Superior temporal gyrus (tissue), 1 donor: ENCODE measurements around the gene GALNT16.
"Not testable (repeated sequence)": the region's sequence is repeated elsewhere in the genome, so short reads cannot be mapped to it uniquely, and the experiment has no call there.

Source experiments
- DNase-seq: peaks from one replicate; pipeline ENCODE4 v3.0.0-alpha.2; 2016; ENCODE audit errors: extremely low spot score

GALNT16 gene

DNA sequence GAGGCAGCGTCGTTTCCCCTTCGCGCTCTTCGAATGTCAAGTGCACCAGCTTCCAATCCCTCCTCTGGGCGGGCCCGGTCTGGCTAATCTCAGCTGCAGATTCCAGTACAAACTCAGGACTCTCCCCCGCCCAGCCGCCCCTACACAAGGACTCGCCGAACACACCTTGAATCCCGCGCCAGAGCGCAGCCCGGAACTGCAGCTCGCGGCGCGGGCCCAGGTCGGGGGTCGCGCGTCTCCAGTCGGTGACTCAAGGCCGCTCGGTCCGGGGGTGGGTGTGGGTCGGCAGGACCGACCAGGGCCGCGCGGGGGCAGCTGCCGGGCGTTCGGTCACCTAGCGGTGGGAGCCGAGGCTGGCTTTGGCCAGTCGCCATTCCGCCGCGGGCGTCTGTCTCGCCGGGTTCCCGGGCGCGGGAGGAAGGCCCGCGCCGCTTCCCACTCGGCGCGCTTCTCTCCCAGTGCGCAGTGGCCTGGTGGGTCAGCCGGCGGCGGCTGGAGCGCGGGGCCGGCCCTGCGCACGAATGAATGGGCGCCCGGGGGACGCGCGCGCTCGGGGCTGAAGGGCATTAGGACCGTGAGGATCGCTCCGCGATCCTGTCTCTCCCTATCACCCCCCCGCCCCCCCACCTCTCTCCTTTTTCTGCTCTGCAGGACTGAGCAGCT is at the start of gene GALNT16:
Gene GALNT16 (plus strand): TSS at position 632 of the 663 bp plus-strand sequence. CDS start 133 bp downstream, outside the sequence.
- DNase-seq: no peak

- no peak for DNase-seq
These were observed 45.6 kb upstream of the GALNT16 start for GRCh38 chr14:69214393-69214792.

DNA sequence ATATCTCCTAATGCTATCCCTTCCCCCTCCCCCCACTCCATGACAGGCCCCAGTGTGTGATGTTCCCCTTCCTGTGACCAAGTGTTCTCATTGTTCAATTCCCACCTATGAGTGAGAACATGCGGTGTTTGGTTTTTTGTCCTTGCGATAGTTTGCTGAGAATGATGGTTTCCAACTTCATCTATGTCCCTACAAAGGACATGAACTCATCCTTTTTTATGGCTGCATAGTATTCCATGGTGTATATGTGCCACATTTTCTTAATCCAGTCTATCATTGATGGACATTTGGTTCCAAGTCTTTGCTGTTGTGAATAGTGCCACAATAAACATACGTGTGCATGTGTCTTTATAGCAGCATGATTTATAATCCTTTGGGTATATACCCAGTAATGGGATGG is 42.3 kb upstream of the GALNT16 start:
- DNase-seq: not testable (repeated sequence)

DNA sequence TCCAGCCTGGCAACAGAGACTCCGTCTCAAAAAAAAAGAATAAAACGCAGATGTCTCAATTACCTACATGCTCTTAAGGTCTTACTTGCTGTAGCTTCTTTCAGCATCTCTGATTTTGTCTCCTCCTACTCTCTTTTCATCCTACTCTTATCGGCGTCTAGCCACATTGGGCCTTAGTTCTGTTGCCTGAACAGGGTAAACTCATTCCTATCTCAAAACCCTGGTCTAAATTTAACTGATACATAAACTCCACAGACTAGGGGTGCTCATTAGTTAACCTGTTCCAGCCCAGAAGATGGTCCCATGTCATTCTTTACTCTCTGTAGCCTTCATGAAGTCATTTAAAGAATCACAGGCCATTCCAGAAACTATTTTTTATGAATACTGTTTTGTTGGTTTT is 35.0 kb upstream of the GALNT16 start:
- DNase-seq: no peak

GRCh38 chr14:69226178-69226577 is 33.8 kb upstream of the GALNT16 start:
- no peak for DNase-seq

- no peak for DNase-seq
These were observed 33.2 kb upstream of the GALNT16 start for GRCh38 chr14:69226736-69227135.

- DNase-seq: no peak
These were observed 28.5 kb upstream of the GALNT16 start for GRCh38 chr14:69231486-69231885.

DNA sequence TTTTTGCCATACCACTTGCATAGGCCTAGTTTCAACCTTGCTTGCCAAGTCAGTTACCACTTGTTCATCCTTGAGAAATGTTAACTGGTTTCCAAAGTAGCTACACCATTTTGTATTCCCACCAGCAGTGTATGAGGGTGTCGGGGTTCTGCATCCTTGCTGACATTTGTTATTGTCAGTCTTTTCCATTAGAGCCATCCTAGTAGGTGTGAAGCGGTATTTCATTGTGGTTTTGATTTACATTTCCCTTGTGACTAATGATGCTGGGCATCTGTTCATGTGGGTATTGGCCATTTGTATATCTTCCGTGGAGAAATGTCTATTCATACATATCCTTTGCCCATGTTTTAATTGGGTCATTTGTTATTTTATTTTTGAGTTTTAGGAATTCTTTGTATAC is 27.6 kb upstream of the GALNT16 start:
- no peak for DNase-seq

GRCh38 chr14:69234106-69234505 is 25.9 kb upstream of the GALNT16 start:
- no peak for DNase-seq

DNA sequence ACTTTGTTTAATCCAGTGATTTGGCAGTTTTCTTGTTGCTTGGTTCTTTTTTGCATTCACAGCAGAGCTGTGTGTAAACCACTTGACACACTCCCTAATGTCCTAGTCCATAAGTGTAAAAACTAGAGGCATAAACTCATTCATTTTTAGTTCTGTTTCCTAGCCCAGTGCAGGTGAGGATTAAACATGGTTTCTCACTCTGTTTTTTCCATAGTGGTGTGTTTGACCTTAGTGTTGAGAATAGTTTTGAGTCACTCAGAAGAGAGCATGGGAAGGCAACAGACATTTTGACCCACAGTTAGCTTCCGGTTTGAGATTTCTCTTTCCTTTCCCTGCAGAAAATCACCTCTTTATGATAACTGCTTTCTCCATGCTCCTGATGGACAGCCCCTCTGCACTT is 24.2 kb upstream of the GALNT16 start:
- no peak for DNase-seq

DNA sequence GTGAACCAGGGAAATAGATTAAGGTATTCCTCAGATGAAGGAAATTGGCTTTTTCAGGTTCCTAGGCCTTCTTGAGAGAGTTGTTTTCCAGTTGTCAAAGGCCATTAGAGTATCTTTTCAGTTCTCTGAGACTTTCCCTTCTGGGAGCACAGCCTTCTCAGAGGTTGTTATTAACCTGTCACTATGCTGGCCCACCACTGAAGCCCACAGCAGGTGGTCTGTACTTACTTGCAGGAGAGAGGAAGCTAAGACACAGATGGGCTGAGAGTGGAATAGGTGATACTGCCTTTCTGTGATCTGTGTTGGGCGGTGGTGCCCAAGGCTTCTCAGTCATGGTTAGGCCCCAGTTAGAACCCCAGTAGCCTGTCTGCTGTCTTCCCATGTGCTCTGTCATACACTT is 22.8 kb upstream of the GALNT16 start:
- no peak for DNase-seq

GRCh38 chr14:69237584-69237983 is 22.4 kb upstream of the GALNT16 start:
- no peak for DNase-seq

DNA sequence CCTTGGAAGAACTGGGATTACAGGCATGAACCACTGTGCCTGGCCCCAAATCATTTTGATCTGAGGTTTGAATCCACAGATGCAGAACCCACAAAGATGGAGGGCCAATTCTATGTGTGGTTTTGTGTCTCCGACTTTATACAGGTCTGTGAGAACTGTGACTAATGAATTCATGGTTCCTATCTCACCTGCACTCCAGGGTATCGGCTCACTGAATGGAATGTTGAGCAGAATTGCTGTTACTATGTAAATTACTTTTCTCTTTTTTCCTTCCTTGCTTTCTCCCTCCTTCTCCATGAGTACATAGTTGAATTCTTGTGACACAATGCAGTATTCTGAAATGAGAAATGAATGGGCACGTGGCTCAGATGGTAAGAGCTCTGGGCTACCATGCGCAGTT is 21.1 kb upstream of the GALNT16 start:
- DNase-seq: no peak

GRCh38 chr14:69240527-69241173 is 19.3 kb upstream of the GALNT16 start:
- DNase-seq: no peak

- DNase-seq: no peak
These were observed 18.4 kb upstream of the GALNT16 start for GRCh38 chr14:69241577-69241976.

GRCh38 chr14:69242311-69243224 is 17.4 kb upstream of the GALNT16 start:
- peak; percentile 91 for DNase-seq

- no peak for DNase-seq
These were observed 15.0 kb upstream of the GALNT16 start for GRCh38 chr14:69244946-69245345.

DNA sequence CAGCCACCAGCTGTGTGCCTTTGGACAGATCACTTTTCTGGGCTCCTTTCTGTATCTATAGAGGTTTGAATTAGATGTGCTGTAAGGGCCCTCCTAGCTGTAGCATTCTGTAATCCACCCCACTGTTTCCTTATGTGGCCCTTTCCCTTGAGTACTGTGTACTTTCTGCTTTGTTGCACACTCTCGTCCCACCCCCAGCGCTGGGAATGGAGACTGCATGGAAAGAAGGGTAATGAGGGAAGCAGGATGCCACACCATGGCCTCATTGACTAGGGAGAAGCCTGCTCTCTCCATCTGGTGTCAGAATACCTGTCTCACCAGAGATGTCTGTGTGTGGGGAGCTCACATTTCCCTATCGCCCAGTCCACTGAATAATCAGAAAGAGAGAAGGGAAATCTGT is 13.6 kb upstream of the GALNT16 start:
- DNase-seq: no peak

DNA sequence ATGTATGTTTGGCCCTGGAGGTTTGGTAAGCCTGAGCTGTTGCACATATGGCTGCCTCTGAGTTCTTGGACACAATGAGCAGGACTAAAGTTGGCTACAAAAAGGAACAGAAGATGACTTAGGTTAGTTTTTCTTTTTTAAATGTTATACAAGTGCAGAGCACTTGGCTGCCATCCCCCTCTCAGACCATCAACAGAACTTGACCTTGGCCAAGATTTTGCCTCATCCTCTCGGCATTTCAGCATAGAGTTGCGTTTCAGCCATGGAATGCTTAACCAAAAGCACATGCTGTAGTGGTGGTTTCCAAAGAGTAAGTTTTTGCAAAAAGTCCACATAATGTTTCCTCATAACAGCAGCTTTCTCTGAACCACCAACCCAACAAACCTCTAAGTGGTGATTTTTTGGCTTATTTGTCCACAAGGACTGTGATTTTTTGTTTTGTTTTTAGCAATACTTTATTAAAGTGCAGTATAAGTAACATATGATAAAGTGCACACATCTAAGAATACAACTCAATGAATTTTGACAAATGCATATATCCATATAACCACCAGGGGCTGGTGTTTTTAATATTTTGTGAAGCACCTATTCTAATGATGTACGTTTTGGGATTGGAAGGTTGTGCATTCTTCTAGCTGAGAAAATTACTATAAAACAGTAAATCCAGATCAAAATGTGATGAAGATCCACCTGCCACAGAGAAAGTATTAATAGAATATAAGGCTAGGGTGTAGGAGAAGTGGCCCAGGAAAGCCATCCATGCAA is 12.1 kb upstream of the GALNT16 start:
- no peak for DNase-seq

DNA sequence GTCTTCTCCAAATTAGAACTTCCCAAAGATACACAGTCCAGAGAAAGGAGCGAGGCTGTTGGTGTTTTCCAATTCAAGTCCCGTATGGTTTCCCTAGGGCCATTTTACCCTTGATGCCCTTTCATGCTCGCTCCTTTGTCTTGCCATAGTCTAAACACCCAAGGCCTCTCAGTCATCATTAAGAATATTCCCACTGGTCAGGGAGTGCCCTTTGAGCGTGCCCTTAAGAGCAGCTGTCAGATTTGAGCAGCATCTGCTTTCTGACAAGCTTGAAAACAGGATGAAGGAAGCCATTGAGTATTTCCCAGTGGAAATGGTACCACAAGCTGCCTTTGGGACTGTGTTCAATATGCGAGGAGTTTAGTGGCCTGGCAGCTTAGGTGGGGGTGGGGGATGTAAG is 10.4 kb upstream of the GALNT16 start:
- no peak for DNase-seq

DNA sequence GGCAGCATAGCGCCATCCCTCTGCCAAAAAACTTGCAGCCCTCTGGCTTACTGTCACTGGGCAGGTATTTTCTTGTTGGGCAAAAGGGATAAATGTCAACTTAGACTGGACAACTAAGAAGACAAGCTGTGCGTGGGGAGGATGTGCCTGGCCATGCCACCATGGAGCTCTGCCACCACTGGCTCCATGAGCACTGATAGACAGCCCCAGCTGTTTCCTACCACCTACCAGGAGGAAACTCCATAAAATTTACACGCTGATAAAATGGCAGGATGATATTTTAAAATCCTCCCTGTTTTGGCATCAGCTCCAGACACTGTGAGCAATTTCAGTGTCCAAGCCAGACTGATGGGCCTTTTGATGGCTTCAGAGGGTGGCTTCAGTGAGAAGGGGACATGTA is 7.1 kb upstream of the GALNT16 start:
- DNase-seq: no peak

- DNase-seq: no peak
These were observed 811 bp upstream of the GALNT16 start for GRCh38 chr14:69259168-69259526.
